GM23338 (cell line): ENCODE results near the gene KLHDC9.

ENCODE experiments used
- CREB1 ChIP-seq: fragments of 250-450 bp; sonication (Bioruptor Pico); IDR thresholded peaks from 2 replicates; pipeline ENCODE4 v1.5.0; 2020; ENCODE audit warnings: low read depth, mild to moderate bottlenecking, moderate library complexity
- EZH2 ChIP-seq: fragments of 200-600 bp; sonication (generic); IDR thresholded peaks from one replicate; pipeline ENCODE4 v1.8.0; 2017; ENCODE audit warnings: antibody characterized with exemption, mild to moderate bottlenecking, low read depth; ENCODE audit not compliant: unreplicated experiment
- NANOG ChIP-seq: IDR thresholded peaks from 2 replicates; pipeline ENCODE4 v1.6.1; 2016; ENCODE audit warnings: antibody characterized with exemption, borderline replicate concordance
- POLR2AphosphoS5 ChIP-seq: IDR thresholded peaks from 2 replicates; pipeline ENCODE4 v1.6.1; 2016; ENCODE audit warnings: antibody characterized with exemption, low read depth
- ZNF114 ChIP-seq: fragments of 250-450 bp; sonication (Bioruptor Pico); IDR thresholded peaks from 2 replicates; pipeline ENCODE4 v1.5.0; 2020; ENCODE audit warnings: mild to moderate bottlenecking, moderate library complexity
- ZNF331 ChIP-seq: fragments of 250-450 bp; sonication (Bioruptor Pico); IDR thresholded peaks from 2 replicates; pipeline ENCODE4 v1.5.0; 2020; ENCODE audit warnings: low read depth, mild to moderate bottlenecking, moderate library complexity
- TF ChIP-seq, protein P1 (sequence below), 2 experiments: fragments of 200-600 bp in 1 of 2; sonication (generic) in 1 of 2; conservative IDR thresholded peaks; 2 replicates each; pipeline versions ENCODE4 v1.5.1 to v1.6.1; 2016 to 2017; ENCODE audit warnings: antibody characterized with exemption in 2 of 2, low read depth in 2 of 2, mild to moderate bottlenecking in 2 of 2, moderate library complexity in 1 of 2

- TF ChIP-seq, protein P1, sequence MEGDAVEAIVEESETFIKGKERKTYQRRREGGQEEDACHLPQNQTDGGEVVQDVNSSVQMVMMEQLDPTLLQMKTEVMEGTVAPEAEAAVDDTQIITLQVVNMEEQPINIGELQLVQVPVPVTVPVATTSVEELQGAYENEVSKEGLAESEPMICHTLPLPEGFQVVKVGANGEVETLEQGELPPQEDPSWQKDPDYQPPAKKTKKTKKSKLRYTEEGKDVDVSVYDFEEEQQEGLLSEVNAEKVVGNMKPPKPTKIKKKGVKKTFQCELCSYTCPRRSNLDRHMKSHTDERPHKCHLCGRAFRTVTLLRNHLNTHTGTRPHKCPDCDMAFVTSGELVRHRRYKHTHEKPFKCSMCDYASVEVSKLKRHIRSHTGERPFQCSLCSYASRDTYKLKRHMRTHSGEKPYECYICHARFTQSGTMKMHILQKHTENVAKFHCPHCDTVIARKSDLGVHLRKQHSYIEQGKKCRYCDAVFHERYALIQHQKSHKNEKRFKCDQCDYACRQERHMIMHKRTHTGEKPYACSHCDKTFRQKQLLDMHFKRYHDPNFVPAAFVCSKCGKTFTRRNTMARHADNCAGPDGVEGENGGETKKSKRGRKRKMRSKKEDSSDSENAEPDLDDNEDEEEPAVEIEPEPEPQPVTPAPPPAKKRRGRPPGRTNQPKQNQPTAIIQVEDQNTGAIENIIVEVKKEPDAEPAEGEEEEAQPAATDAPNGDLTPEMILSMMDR (conservative IDR thresholded peaks at IDR 0.05; ENCODE audit: low read depth in 2 of 2), result no peak
- TF ChIP-seq POLR2AphosphoS5, result no peak
- no peak for TF ChIP-seq ZNF114 (CRISPR knock-in tag)
- TF ChIP-seq CREB1, result no peak
- no peak for TF ChIP-seq EZH2
- TF ChIP-seq NANOG, result no peak
- no peak for TF ChIP-seq ZNF331 (CRISPR knock-in tag)
These were observed 2.4 kb downstream of the KLHDC9 start for GRCh38 chr1:161100556-161100955.
